Islet precursor cell (in vitro differentiated cells): Measurements from ENCODE around the gene ZNF670.
"Not testable (repeated sequence)": the region's sequence is repeated elsewhere in the genome, so short reads cannot be mapped to it uniquely, and the experiment has no call there.

Experiments
- DNase-seq: peaks from one replicate; pipeline ENCODE4 v3.0.0-alpha.2; 2018

The ZNF670 gene

DNA sequence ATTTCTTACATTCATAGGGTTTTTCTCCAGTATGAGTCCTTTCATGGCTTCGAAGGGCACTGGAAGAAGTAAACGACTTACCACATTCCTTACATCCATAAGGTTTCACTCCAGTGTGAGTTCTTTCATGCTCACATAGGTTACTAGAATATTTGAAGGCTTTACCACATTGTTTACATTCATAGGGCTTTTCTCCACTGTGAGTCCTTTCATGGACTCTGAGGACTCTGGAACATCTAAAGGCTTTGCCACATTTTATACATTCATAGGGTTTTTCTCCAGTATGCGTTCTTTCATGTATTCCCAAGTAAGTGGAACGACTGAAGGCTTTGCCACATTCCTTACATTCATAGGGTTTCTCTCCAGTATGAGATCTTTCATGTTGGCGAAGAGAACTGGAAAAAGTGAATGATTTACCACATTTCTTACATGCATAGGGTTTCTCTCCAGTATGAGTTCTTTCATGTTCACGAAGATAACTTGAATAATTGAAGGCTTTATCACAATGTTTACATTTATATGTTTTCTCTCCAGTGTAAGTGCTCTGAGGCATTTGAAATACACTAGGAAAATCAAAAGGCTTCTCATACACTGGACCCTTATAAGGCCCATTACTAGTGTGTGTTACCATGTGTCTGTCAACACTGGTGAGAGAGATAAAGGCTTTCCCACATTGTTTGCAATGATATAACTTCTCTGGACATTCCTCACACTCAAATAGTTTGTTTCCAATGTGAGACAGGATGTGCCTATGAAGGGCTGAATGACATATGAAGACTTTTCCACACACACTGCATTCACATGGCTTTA, 40.9 kb downstream of the ZNF670 start:
- DNase-seq: no peak

DNA sequence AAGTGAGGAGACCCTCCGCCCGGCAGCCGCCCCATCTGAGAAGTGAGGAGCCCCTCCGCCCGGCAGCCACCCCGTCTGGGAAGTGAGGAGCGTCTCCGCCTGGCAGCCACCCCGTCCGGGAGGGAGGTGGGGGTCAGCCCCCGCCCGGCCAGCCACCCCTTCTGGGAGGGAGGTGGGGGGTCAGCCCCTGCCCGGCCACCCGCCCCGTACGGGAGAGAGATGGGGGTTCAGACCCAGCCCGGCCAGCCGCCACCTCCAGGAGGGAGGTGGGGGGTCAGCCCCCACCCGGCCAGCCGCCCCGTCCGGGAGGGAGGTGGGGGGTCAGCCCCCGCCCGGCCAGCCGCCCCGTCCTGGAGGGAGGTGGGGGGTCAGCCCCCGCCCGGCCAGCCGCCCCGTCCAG, 46.3 kb downstream of the ZNF670 start:
- not testable (repeated sequence) for DNase-seq
